CD4-positive, alpha-beta memory T cell (primary cell): Measurements from ENCODE around the gene CHCHD3. TPM values are rescaled to one million over a fixed set of nuclear protein-coding genes. Genes with fewer than 3 reads are reported as not detected.

Experiments
- CTCF ChIA-PET: fragments of 350-600 bp; sonication (Branson Sonifier 250); formaldehyde crosslinking; loops from one replicate; lab custom pipeline; 2021; ENCODE audit warnings: inconsistent platforms; ENCODE audit not compliant: partially characterized antibody; lab: Charles Lee
- POLR2A ChIA-PET: fragments of 350-600 bp; sonication (Branson Sonifier 250); formaldehyde crosslinking; loops from one replicate; lab custom pipeline; 2021; ENCODE audit not compliant: partially characterized antibody; lab: Charles Lee
- DNase-seq, 5 donors: peaks; one replicate each; pipeline versions ENCODE4 v3.0.0 to v3.0.0-alpha.2; 2020 to 2022; ENCODE audit warnings: mixed read lengths in 1 of 5
- H3K27ac ChIP-seq: one replicate; pipeline ENCODE4 v1.7.0; 2013; ENCODE audit warnings: low read depth, low read length
- H3K27me3 ChIP-seq: 2 replicates; pipeline ENCODE4 v1.7.0; 2013; ENCODE audit warnings: mild to moderate bottlenecking, low read length, moderate library complexity; ENCODE audit not compliant: insufficient read depth
- H3K36me3 ChIP-seq: 2 replicates; pipeline ENCODE4 v1.7.0; 2013; ENCODE audit warnings: mild to moderate bottlenecking, low read length, moderate library complexity; ENCODE audit not compliant: insufficient read depth
- H3K4me1 ChIP-seq: 2 replicates; pipeline ENCODE4 v1.7.0; 2013; ENCODE audit warnings: mild to moderate bottlenecking, low read length, moderate library complexity; ENCODE audit not compliant: insufficient read depth
- H3K4me3 ChIP-seq, 2 donors: one replicate each; pipeline ENCODE4 v1.7.0; 2013; ENCODE audit warnings: low read length in 2 of 2, mild to moderate bottlenecking in 1 of 2
- H3K9me3 ChIP-seq, 2 donors: one replicate each; pipeline ENCODE4 v1.7.0; 2013; ENCODE audit warnings: low read length in 2 of 2, control low read depth in 1 of 2; ENCODE audit not compliant: control insufficient read depth in 1 of 2
- H3K27ac Mint-ChIP-seq, 7 donors: one replicate each; pipeline ENCODE4 v1.8.0; 2020 to 2021; ENCODE audit warnings: mixed read lengths in 7 of 7, mild to moderate bottlenecking in 6 of 7, inconsistent platforms in 3 of 7, moderate library complexity in 3 of 7
- H3K27me3 Mint-ChIP-seq, 2 donors: one replicate each; pipeline ENCODE4 v1.8.0; 2020 to 2021; ENCODE audit warnings: mixed read lengths in 2 of 2
- H3K36me3 Mint-ChIP-seq, 2 donors: one replicate each; pipeline ENCODE4 v1.8.0; 2020 to 2021; ENCODE audit warnings: mixed read lengths in 2 of 2, inconsistent platforms in 1 of 2, mild to moderate bottlenecking in 1 of 2
- H3K4me1 Mint-ChIP-seq, 4 donors: one replicate each; pipeline ENCODE4 v1.8.0; 2020 to 2021; ENCODE audit warnings: mixed read lengths in 4 of 4, mild to moderate bottlenecking in 1 of 4
- H3K4me3 Mint-ChIP-seq, 8 donors: one replicate each; pipeline ENCODE4 v1.8.0; 2020 to 2021; ENCODE audit warnings: mixed read lengths in 8 of 8, mild to moderate bottlenecking in 7 of 8, moderate library complexity in 6 of 8, inconsistent platforms in 3 of 8
- H3K9me3 Mint-ChIP-seq, 8 donors: one replicate each; pipeline ENCODE4 v1.8.0; 2020 to 2021; ENCODE audit warnings: mixed read lengths in 8 of 8, mild to moderate bottlenecking in 5 of 8, inconsistent platforms in 3 of 8, moderate library complexity in 1 of 8
- intact Hi-C: fragments of 100-400 bp; cut with micrococcal nuclease; formaldehyde crosslinking; loops from one replicate; pipeline ENCODE4 v1.15.1; 2023
- polyA plus RNA-seq, 2 donors: library from polyadenylated mRNA; unstranded; fragments of 300-500 nt; fragmentation: Illumina TruSeq; gene quantifications; one replicate each; pipeline ENCODE4 v1.2.3, GENCODE V29; 2021
- total RNA-seq, 2 experiments: library from RNA; stranded (reverse); gene quantifications; one replicate each; pipeline ENCODE4 v1.2.3, GENCODE V29; 2021

Gene CHCHD3
- total and polyA plus RNA-seq, 4 experiments from 2014 or later = 25.2 to 77.3 (median 35.6) TPM

DNA sequence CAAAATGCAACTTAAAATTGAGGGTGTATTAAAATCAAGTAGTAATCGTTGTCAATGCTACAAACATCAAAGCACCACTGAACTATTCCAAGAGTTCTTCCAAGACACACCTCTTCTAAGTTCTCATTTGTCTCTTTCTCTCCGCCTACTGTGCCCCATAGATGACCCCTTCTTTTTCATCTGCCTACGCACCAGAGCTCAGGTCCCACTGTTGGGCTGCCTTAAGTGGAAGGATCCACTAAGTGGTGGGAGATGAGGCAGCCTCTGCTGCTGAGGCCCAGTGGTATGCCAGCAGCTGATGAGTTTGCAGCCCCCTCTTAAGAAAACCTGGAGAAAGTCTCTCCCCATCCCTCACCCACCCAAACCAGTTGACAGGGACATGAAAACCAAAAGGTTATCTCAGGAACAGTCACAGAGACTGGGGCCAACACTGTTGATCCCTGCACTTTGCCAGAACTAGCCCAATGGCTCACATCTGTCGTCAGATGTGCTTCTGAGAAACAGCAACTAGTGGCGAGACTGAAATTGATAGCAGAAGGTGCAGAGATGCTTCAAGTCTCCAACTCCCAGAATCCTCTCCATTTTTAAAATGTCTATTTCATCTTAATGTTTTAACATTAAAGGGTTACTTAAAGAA, 88.4 kb downstream of the CHCHD3 start:
- Mint-ChIP-seq H3K4me3 (no peak overlapping the region), H3K27me3 (no peaks in the 10 kb centered on the region), H3K27ac (no peak overlapping the region), H3K4me1 (peaks cover 8 to 19% (median 15%) of the 10 kb centered on the region in 4 donors), H3K9me3 (no peaks in the 10 kb centered on the region), H3K36me3 (peaks cover 0 to 17% of the 10 kb centered on the region in 2 donors)
- Histone ChIP-seq H3K4me3 (no peak overlapping the region), H3K9me3 (no peaks in the 10 kb centered on the region), H3K4me1 (no peaks in the 10 kb centered on the region), H3K36me3 (no peaks in the 10 kb centered on the region), H3K27ac (no peak overlapping the region), H3K27me3 (no peaks in the 10 kb centered on the region)
- POLR2A ChIA-PET = no interaction called here
- intact Hi-C loops = no loop called here
- CTCF ChIA-PET = interaction anchor here (1.0 kb wide), 1 partner anchor 17 kb away, joined by 3 read pairs; no protein-coding TSS in a partner anchor
- DNase-seq = no peak

DNA sequence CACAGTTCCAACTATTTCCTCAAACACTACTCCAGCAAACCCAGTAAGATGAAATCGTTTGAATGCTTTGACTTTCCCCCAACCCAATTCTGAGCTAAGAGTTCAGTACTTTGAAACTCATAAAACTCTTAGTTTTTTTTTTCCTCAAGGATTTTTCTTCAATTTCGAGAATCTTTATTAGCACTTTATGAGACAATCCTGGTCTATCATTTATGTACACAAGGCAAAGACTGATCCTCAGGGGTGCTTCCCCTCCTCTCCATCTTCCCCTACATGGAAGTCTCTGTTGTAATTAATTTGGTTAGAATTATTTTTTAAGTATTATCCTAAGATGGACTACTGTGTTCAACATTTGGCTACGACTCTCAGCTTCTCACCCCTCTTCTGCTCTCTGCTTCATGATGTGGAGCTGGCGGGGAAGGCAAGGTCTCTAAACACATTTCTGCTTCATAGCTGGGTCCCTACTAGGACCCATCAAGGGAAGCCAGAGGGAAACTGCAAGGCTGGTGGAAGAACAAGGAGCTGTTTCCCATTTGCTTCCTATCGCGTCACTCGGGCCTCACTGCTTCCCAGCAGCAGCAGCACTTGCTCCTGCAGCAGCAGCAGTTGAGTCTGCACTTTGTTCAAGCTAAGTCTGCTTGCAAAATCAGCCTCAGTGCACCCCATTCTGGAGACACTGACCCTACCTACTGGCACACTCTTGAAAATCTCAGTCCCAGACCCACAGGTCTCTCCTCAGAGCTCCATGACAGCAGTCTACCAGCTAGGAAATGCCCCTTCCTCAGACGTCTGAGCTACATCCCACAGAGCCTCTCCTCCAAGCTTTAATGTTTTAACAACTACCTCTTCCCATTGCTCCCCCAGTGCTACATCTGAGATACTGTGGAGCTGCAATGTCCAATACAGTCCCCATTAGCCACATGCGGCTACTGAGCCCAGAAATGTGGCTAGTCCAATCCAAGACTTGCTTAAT, 90.0 kb downstream of the CHCHD3 start:
- ChIA-PET CTCF (interaction anchor here (1.0 kb wide), 1 partner anchor 16 kb away, joined by 3 read pairs; no protein-coding TSS in a partner anchor), POLR2A (interaction anchor here (0.8 kb wide), 1 partner anchor 10 kb away, joined by 3 read pairs; no protein-coding TSS in a partner anchor)
- no peaks in the 10 kb centered on the region for H3K4me1 ChIP-seq
- intact Hi-C loops = no loop called here
- no peaks in the 10 kb centered on the region for H3K9me3 ChIP-seq
- no peak overlapping the region for H3K27ac ChIP-seq
- no peaks in the 10 kb centered on the region for H3K27me3 ChIP-seq
- H3K4me3 ChIP-seq = no peak overlapping the region
- no peaks in the 10 kb centered on the region for H3K27me3 Mint-ChIP-seq
- H3K36me3 ChIP-seq = no peaks in the 10 kb centered on the region
- H3K9me3 Mint-ChIP-seq = peaks cover 0 to 4% (median 0%) of the 10 kb centered on the region in 8 donors
- H3K27ac Mint-ChIP-seq = peak overlapping the region in 3 of 7 donors; percentile 12 to 57 (median 43)
- no peak for DNase-seq
- H3K4me1 Mint-ChIP-seq = peaks cover 8 to 21% (median 14%) of the 10 kb centered on the region in 4 donors
- H3K36me3 Mint-ChIP-seq = peaks cover 0 to 23% of the 10 kb centered on the region in 2 donors
- no peak overlapping the region for H3K4me3 Mint-ChIP-seq

DNA sequence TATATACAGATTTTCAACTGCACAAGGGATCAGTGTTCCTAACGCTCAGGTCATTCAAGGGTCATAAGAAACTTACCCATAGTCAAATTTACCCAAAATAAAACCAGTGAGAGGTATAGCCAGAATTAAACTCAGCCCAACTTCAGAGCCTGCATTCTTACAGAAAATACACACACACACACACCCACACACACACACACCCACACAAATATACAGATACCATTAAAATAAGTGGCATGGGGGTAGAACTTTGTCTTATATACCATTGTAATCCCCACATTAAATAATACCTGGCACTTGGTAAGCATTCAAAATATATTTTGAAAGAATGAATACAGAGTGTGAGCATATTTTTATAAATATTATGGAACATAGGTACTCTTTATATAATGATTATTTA, 93.8 kb downstream of the CHCHD3 start:
- H3K36me3 ChIP-seq = no peaks in the 10 kb centered on the region
- Mint-ChIP-seq H3K27ac (no peak overlapping the region), H3K9me3 (peaks cover 0 to 6% (median 0%) of the 10 kb centered on the region in 8 donors), H3K4me1 (peaks cover 0 to 11% (median 6%) of the 10 kb centered on the region in 4 donors), H3K36me3 (peaks cover 2 to 26% of the 10 kb centered on the region in 2 donors), H3K4me3 (no peak overlapping the region), H3K27me3 (no peaks in the 10 kb centered on the region)
- ChIA-PET POLR2A (no interaction called here), CTCF (no interaction called here)
- no peaks in the 10 kb centered on the region for H3K9me3 ChIP-seq
- no peak overlapping the region for H3K4me3 ChIP-seq
- intact Hi-C loops = no loop called here
- H3K4me1 ChIP-seq = no peaks in the 10 kb centered on the region
- H3K27me3 ChIP-seq = no peaks in the 10 kb centered on the region
- no peak overlapping the region for H3K27ac ChIP-seq
- DNase-seq = no peak

DNA sequence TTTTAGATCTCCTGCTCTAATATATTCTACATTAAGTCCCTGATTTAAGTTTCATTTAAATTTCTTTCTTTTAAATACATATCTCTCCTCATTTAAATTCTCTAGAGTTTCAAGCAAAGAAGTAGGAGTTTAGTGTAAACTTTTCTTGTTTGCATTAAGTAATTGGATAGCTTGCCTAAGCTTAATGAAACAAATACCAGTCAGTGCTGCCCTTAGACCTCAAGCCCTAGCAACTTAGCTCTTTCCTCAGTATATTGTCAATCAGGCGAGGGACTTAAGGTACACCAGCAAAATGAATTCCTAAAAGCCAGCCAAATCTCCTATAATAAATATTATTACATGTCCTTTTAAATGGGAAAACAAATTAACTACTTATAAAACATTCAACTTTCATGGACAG, 101.5 kb downstream of the CHCHD3 start:
- no peak overlapping the region for H3K4me3 Mint-ChIP-seq
- H3K27me3 ChIP-seq = no peaks in the 10 kb centered on the region
- no peak overlapping the region for H3K4me3 ChIP-seq
- H3K36me3 ChIP-seq = no peaks in the 10 kb centered on the region
- H3K36me3 Mint-ChIP-seq = peaks cover 6 to 14% of the 10 kb centered on the region in 2 donors
- no peaks in the 10 kb centered on the region for H3K9me3 Mint-ChIP-seq
- H3K4me1 ChIP-seq = no peaks in the 10 kb centered on the region
- ChIA-PET CTCF (no interaction called here), POLR2A (no interaction called here)
- H3K27me3 Mint-ChIP-seq = no peaks in the 10 kb centered on the region
- no peak overlapping the region for H3K27ac ChIP-seq
- DNase-seq = no peak
- H3K27ac Mint-ChIP-seq = no peak overlapping the region
- intact Hi-C loops = no loop called here
- no peaks in the 10 kb centered on the region for H3K9me3 ChIP-seq
- peaks cover 5 to 14% (median 10%) of the 10 kb centered on the region in 4 donors for H3K4me1 Mint-ChIP-seq

DNA sequence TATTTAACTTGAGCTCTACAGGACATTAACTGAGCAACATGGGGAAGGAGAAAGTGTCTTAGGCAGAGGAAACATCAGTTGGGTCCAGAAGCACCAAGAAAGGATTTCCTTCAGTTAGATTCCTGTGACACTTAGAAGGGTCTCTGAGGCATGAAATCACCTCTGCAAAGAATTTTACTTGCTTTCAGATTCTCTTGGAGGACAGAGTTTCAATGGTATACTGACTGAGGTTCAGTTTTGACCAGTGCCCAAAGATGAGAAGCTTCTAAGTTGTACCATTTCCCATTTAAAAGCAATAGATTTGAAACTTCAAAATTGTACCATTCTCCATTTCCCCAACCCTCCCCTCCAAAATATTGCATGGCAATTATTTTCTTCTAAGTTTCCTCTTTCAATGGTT, 102.4 kb downstream of the CHCHD3 start:
- peak overlapping the region in 1 of 7 donors; percentile 11 for H3K27ac Mint-ChIP-seq
- ChIA-PET POLR2A (no interaction called here), CTCF (no interaction called here)

DNA sequence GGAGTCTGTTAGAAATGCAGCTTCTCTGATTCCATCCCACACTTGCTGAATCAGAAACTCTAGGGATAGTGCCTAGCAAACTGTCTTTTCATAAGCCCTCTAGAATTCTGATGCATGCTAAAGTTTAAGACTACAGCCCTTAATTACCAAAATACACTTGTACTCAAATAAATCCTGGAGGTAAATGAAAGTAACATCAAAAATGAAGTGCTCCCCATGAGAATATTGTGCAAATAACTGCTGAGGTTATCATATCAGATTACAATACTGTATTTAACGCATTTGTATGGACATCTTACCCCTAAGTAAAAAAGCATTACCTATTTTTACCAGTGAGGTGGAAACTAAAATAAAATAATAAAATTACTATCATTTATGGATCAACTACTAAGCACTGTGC, 104.7 kb downstream of the CHCHD3 start:
- Mint-ChIP-seq H3K4me1 (peaks cover 5 to 14% (median 11%) of the 10 kb centered on the region in 4 donors), H3K4me3 (no peak overlapping the region), H3K9me3 (no peaks in the 10 kb centered on the region), H3K27me3 (no peaks in the 10 kb centered on the region), H3K27ac (peak overlapping the region in 1 of 7 donors; percentile 50), H3K36me3 (peaks cover 28 to 39% of the 10 kb centered on the region in 2 donors)
- CTCF ChIA-PET = no interaction called here
- intact Hi-C loops = no loop called here
- Histone ChIP-seq H3K4me3 (no peak overlapping the region), H3K9me3 (no peaks in the 10 kb centered on the region), H3K36me3 (no peaks in the 10 kb centered on the region), H3K27ac (no peak overlapping the region), H3K27me3 (no peaks in the 10 kb centered on the region), H3K4me1 (no peaks in the 10 kb centered on the region)
- DNase-seq = no peak
- POLR2A ChIA-PET = no interaction called here

More for the DNA sequence above, 102.4 kb downstream of the CHCHD3 start:
- H3K4me3 ChIP-seq = no peak overlapping the region
- no peaks in the 10 kb centered on the region for H3K36me3 ChIP-seq
- H3K27me3 Mint-ChIP-seq = no peaks in the 10 kb centered on the region
- no peaks in the 10 kb centered on the region for H3K27me3 ChIP-seq
- intact Hi-C loops = no loop called here
- peaks cover 5 to 14% (median 10%) of the 10 kb centered on the region in 4 donors for H3K4me1 Mint-ChIP-seq
- H3K9me3 Mint-ChIP-seq = no peaks in the 10 kb centered on the region
- DNase-seq = no peak
- peaks cover 10 to 23% of the 10 kb centered on the region in 2 donors for H3K36me3 Mint-ChIP-seq
- H3K27ac ChIP-seq = no peak overlapping the region
- no peaks in the 10 kb centered on the region for H3K4me1 ChIP-seq
- no peak overlapping the region for H3K4me3 Mint-ChIP-seq
- no peaks in the 10 kb centered on the region for H3K9me3 ChIP-seq

DNA sequence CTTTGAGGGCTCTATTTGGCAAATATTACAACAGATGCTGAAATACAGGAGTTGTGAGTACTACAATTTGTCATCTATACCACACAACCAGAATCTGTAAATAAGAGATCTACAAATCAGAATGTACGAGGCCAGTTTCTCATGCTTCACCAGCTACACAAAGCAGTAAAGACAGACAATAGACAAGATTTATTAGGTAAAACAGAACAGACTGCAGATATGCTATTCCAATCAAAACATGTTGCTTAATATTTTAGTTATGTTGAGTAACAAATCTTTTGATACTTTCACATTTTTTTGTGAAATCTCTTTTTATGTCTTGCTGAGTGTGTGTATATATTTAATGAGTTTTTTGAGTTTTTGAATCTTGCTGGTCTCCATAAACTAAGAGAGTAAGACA, 109.1 kb downstream of the CHCHD3 start:
- H3K4me1 ChIP-seq = no peaks in the 10 kb centered on the region
- CTCF ChIA-PET = no interaction called here
- no peaks in the 10 kb centered on the region for H3K36me3 ChIP-seq
- H3K9me3 ChIP-seq = no peaks in the 10 kb centered on the region
- Mint-ChIP-seq H3K27ac (peak overlapping the region in 1 of 7 donors; percentile 41), H3K27me3 (no peaks in the 10 kb centered on the region), H3K4me1 (peaks cover 0 to 9% (median 1%) of the 10 kb centered on the region in 4 donors), H3K36me3 (peaks cover 36 to 56% of the 10 kb centered on the region in 2 donors), H3K9me3 (no peaks in the 10 kb centered on the region), H3K4me3 (no peak overlapping the region)
- DNase-seq = no peak
- no peak overlapping the region for H3K27ac ChIP-seq
- POLR2A ChIA-PET = no interaction called here
- H3K4me3 ChIP-seq = no peak overlapping the region
- H3K27me3 ChIP-seq = no peaks in the 10 kb centered on the region
- intact Hi-C loops = no loop called here
